GM21526 (cell line): ENCODE measurements around the gene CASP8.
"Not testable (repeated sequence)": the region's sequence is repeated elsewhere in the genome, so short reads cannot be mapped to it uniquely, and the experiment has no call there.

Source experiments
- ATAC-seq: cut with Tn5 transposase; IDR thresholded peaks from one replicate; pipeline ENCODE4 v1.9.1; 2021; ENCODE audit warnings: moderate library complexity; ENCODE audit not compliant: unreplicated experiment, low FRiP score

The CASP8 gene

GRCh38 chr2:201239167-201239935 lies 21.0 kb upstream of the CASP8 start:
- not testable (repeated sequence) for ATAC-seq

- ATAC-seq: no peak
Measured at GRCh38 chr2:201242571-201243277, 17.6 kb upstream of the CASP8 start.

- no peak for ATAC-seq
Measured at GRCh38 chr2:201244829-201245228, 15.5 kb upstream of the CASP8 start.

GRCh38 chr2:201246280-201246679 lies 14.1 kb upstream of the CASP8 start:
- no peak for ATAC-seq

GRCh38 chr2:201248288-201248844 lies 12.0 kb upstream of the CASP8 start:
- ATAC-seq: no peak

GRCh38 chr2:201249889-201250288 lies 10.4 kb upstream of the CASP8 start:
- ATAC-seq: no peak

GRCh38 chr2:201250741-201251140 lies 9.6 kb upstream of the CASP8 start:
- ATAC-seq: no peak

GRCh38 chr2:201254081-201254730 lies 6.1 kb upstream of the CASP8 start:
- ATAC-seq: no peak

- ATAC-seq: no peak
Measured at GRCh38 chr2:201255408-201256033, 4.8 kb upstream of the CASP8 start.

- ATAC-seq: no peak
Measured at GRCh38 chr2:201256082-201256481, 4.3 kb upstream of the CASP8 start.

- ATAC-seq: peak; percentile 56
Measured at GRCh38 chr2:201257381-201257955, 2.9 kb upstream of the CASP8 start.

GRCh38 chr2:201257956-201258665 lies 2.2 kb upstream of the CASP8 start:
- peak; percentile 65 for ATAC-seq

GRCh38 chr2:201258666-201259615 lies 1.4 kb upstream of the CASP8 start:
- ATAC-seq: no peak

GRCh38 chr2:201261471-201261870 lies 1.1 kb downstream of the CASP8 start:
- no peak for ATAC-seq

- ATAC-seq: no peak
Measured at GRCh38 chr2:201261906-201262305, 1.6 kb downstream of the CASP8 start.

- ATAC-seq: no peak
Measured at GRCh38 chr2:201262718-201263117, 2.4 kb downstream of the CASP8 start.

GRCh38 chr2:201263779-201264178 lies 3.4 kb downstream of the CASP8 start:
- ATAC-seq: no peak

- ATAC-seq: no peak
Measured at GRCh38 chr2:201264472-201265173, 4.3 kb downstream of the CASP8 start.
